ENCODE measurements around the gene SMYD3. TPM values are rescaled to one million over a fixed set of nuclear protein-coding genes. Genes with fewer than 3 reads are reported as not detected.
A peak's percentile ranks its signal among the peaks of the same experiment; 100 is the strongest.

The SMYD3 gene
- total and polyA plus RNA-seq, 8 donors = 20.4 to 35.1 (median 24.3) TPM

GRCh38 chr1:245958016-245958415 lies 549.1 kb downstream of the SMYD3 start:
- Histone ChIP-seq H3K27ac (no peak overlapping the region), H3K36me3 (no peaks in the 10 kb centered on the region), H3K27me3 (no peaks in the 10 kb centered on the region), H3K4me1 (peaks cover 0 to 21% of the 10 kb centered on the region in 2 donors), H3K9me3 (no peaks in the 10 kb centered on the region), H3K4me3 (no peak overlapping the region)
- no peak for DNase-seq
- TF ChIP-seq CTCF (IDR thresholded peaks at IDR 0.05) = no peak
- no peak for ATAC-seq
- intact Hi-C loops (cut with DNase I) = no loop called here

- Histone ChIP-seq H3K4me1 (peaks cover 0 to 21% of the 10 kb centered on the region in 2 donors), H3K9me3 (no peaks in the 10 kb centered on the region), H3K36me3 (no peaks in the 10 kb centered on the region), H3K4me3 (no peak overlapping the region), H3K27me3 (no peaks in the 10 kb centered on the region), H3K27ac (no peak overlapping the region)
- ATAC-seq = no peak
- DNase-seq = no peak
- TF ChIP-seq CTCF (IDR thresholded peaks at IDR 0.05) = no peak
- intact Hi-C loops (cut with DNase I) = no loop called here
These were observed 549.7 kb downstream of the SMYD3 start for GRCh38 chr1:245957427-245957826.

- no peak for ATAC-seq
- no peak for TF ChIP-seq CTCF (IDR thresholded peaks at IDR 0.05)
- peaks cover 0 to 21% of the 10 kb centered on the region in 2 donors for H3K4me1 ChIP-seq
These were observed 550.9 kb downstream of the SMYD3 start for GRCh38 chr1:245956225-245956624.

GRCh38 chr1:245953876-245954660 lies 553.0 kb downstream of the SMYD3 start:
- peak overlapping the region; percentile 73 to 74 for H3K27ac ChIP-seq
- H3K27me3 ChIP-seq = no peaks in the 10 kb centered on the region
- intact Hi-C loops (cut with DNase I) = no loop called here
- H3K36me3 ChIP-seq = no peaks in the 10 kb centered on the region
- H3K4me1 ChIP-seq = peaks cover 0 to 21% of the 10 kb centered on the region in 2 donors
- H3K4me3 ChIP-seq = peak overlapping the region in 1 of 2 donors; percentile 24
- no peaks in the 10 kb centered on the region for H3K9me3 ChIP-seq
- ATAC-seq (peak; percentile 64), DNase-seq (no peak)
- no peak for TF ChIP-seq CTCF (IDR thresholded peaks at IDR 0.05)

More at GRCh38 chr1:245956225-245956624, 550.9 kb downstream of the SMYD3 start:
- Histone ChIP-seq H3K27ac (peak overlapping the region in 1 of 2 donors; percentile 26), H3K9me3 (no peaks in the 10 kb centered on the region), H3K27me3 (no peaks in the 10 kb centered on the region), H3K4me3 (no peak overlapping the region), H3K36me3 (no peaks in the 10 kb centered on the region)
- intact Hi-C loops (cut with DNase I) = no loop called here
- DNase-seq = no peak

- H3K27ac ChIP-seq = peak overlapping the region in 1 of 2 donors; percentile 73
- DNase-seq = no peak
- no peaks in the 10 kb centered on the region for H3K36me3 ChIP-seq
- no peaks in the 10 kb centered on the region for H3K27me3 ChIP-seq
- H3K4me3 ChIP-seq = no peak overlapping the region
- H3K9me3 ChIP-seq = no peaks in the 10 kb centered on the region
- no peak for TF ChIP-seq CTCF (IDR thresholded peaks at IDR 0.05)
- peaks cover 0 to 21% of the 10 kb centered on the region in 2 donors for H3K4me1 ChIP-seq
- intact Hi-C loops (cut with DNase I) = no loop called here
- no peak for ATAC-seq
These were observed 554.6 kb downstream of the SMYD3 start for GRCh38 chr1:245952383-245953026.
